HCT116 (cell line): ENCODE measurements around the gene IER3. TPM values are rescaled to one million over a fixed set of nuclear protein-coding genes. Genes with fewer than 3 reads are reported as not detected.

Experiments
- ATAC-seq: fragments of 200-7000 bp; cut with Tn5 transposase; 2 replicates; pipeline ENCODE4 v1.9.1; 2020; ENCODE audit warnings: mild to moderate bottlenecking, moderate library complexity
- BruUV-seq: library from RNA; stranded (reverse); fragments of 400-500 nt; replicated peaks from 2 replicates; lab custom pipeline; 2021; lab: Mats Ljungman, UMichigan
- CTCF ChIA-PET: fragments of 300-600 bp; sonication (Branson Sonifier 250); formaldehyde crosslinking; loops from one replicate; lab custom pipeline; 2021; ENCODE audit warnings: antibody characterized with exemption; lab: Charles Lee
- POLR2A ChIA-PET: fragments of 300-600, 350-600 bp; sonication (Branson Sonifier 250); formaldehyde crosslinking; loops from one replicate; lab custom pipeline; 2021; ENCODE audit warnings: antibody characterized with exemption; lab: Charles Lee
- RAD21 ChIA-PET, 2 experiments: fragments of 300-600 bp; sonication (Branson Sonifier 250); formaldehyde crosslinking; loops; one replicate each; lab custom pipeline; 2023; ENCODE audit warnings: low total read pairs in 2 of 2; ENCODE audit not compliant: uncharacterized antibody in 2 of 2, unreplicated experiment in 2 of 2, low non-redundant PET in 1 of 2; lab: Charles Lee
- DNase-seq: peaks from one replicate; pipeline ENCODE4 v3.0.0-alpha.2; 2010; ENCODE audit warnings: low read depth, low spot score
- H2AFZ ChIP-seq: fragments of 200-600 bp; shearing (Covaris generic), sonication (generic); 2 replicates; pipeline ENCODE4 v1.6.1; 2017; ENCODE audit warnings: low read depth, mixed run types, mixed read lengths, antibody characterized with exemption, low read length; ENCODE audit not compliant: poor library complexity, severe bottlenecking
- H3K27ac ChIP-seq: 2 replicates; pipeline ENCODE4 v1.5.1; 2012; ENCODE audit warnings: low read depth, low read length
- H3K27me3 ChIP-seq: fragments of 200-600 bp; sonication (generic); 2 replicates; pipeline ENCODE4 v1.6.1; 2016; ENCODE audit warnings: mixed run types, low read length, mixed read lengths; ENCODE audit not compliant: insufficient read depth
- H3K36me3 ChIP-seq, 2 experiments: fragments of 200-500 bp in 1 of 2; fragments of 200-600 bp in 1 of 2; sonication (Bioruptor generic) in 1 of 2; sonication (generic) in 1 of 2; 2 replicates each; pipeline versions ENCODE4 v1.5.1 to v1.6.1; 2014 to 2016; ENCODE audit warnings: low read length in 2 of 2, inconsistent platforms in 1 of 2, mixed read lengths in 1 of 2, mixed run types in 1 of 2; ENCODE audit not compliant: insufficient read depth in 2 of 2, control insufficient read depth in 1 of 2
- H3K4me1 ChIP-seq, 2 experiments: fragments of 200-600 bp in 1 of 2; sonication (generic) in 1 of 2; 2 replicates each; pipeline versions ENCODE4 v1.5.1 to v1.6.1; 2012 to 2017; ENCODE audit warnings: low read length in 2 of 2, inconsistent platforms in 1 of 2, mild to moderate bottlenecking in 1 of 2, mixed read lengths in 1 of 2, mixed run types in 1 of 2, moderate library complexity in 1 of 2; ENCODE audit not compliant: insufficient read depth in 2 of 2, control insufficient read depth in 1 of 2
- H3K4me2 ChIP-seq: fragments of 200-600 bp; sonication (generic); 2 replicates; pipeline ENCODE4 v1.6.1; 2017; ENCODE audit warnings: mixed run types, low read length, mixed read lengths
- H3K4me3 ChIP-seq, 2 experiments: fragments of 200-600 bp in 1 of 2; sonication (generic) in 1 of 2; replicated peaks in 1 of 2; 2 replicates each; pipeline ENCODE4 v1.5.1; 2011 to 2016; ENCODE audit warnings: low read length in 2 of 2, control low read depth in 1 of 2, low read depth in 1 of 2, mild to moderate bottlenecking in 1 of 2, mixed read lengths in 1 of 2, mixed run types in 1 of 2
- H3K79me2 ChIP-seq: fragments of 200-600 bp; sonication (generic); 2 replicates; pipeline ENCODE4 v1.6.1; 2017; ENCODE audit warnings: mild to moderate bottlenecking, mixed run types, low read length, moderate library complexity, mixed read lengths; ENCODE audit not compliant: insufficient read depth
- H3K9ac ChIP-seq: fragments of 200-600 bp; sonication (generic); 2 replicates; pipeline ENCODE4 v1.6.1; 2016; ENCODE audit warnings: low read length, mixed read lengths
- H3K9me2 ChIP-seq: fragments of 200-600 bp; sonication (generic), shearing (Covaris generic); 2 replicates; pipeline ENCODE4 v1.6.1; 2017; ENCODE audit warnings: mixed run types, mild to moderate bottlenecking, moderate library complexity; ENCODE audit not compliant: insufficient read depth
- H3K9me3 ChIP-seq, 2 experiments: fragments of 200-500 bp in 1 of 2; fragments of 200-600 bp in 1 of 2; sonication (Bioruptor generic) in 1 of 2; sonication (generic) in 1 of 2; 2 replicates each; pipeline ENCODE4 v1.6.1; 2014 to 2017; ENCODE audit warnings: low read length in 2 of 2, mixed read lengths in 2 of 2, inconsistent platforms in 1 of 2, low read depth in 1 of 2, mild to moderate bottlenecking in 1 of 2, mixed run types in 1 of 2, moderate library complexity in 1 of 2; ENCODE audit not compliant: control insufficient read depth in 1 of 2, insufficient read depth in 1 of 2
- H4K20me1 ChIP-seq: fragments of 200-600 bp; sonication (generic), shearing (Covaris generic); 2 replicates; pipeline ENCODE4 v1.6.1; 2017; ENCODE audit warnings: mixed run types, mild to moderate bottlenecking, moderate library complexity; ENCODE audit not compliant: insufficient read depth
- ATF3 ChIP-seq: IDR thresholded peaks from 2 replicates; pipeline ENCODE4 v1.6.1; 2012
- EGR1 ChIP-seq: IDR thresholded peaks from 2 replicates; pipeline ENCODE4 v1.6.1; 2012; ENCODE audit warnings: low read depth
- ELF1 ChIP-seq: IDR thresholded peaks from 2 replicates; pipeline ENCODE4 v1.6.1; 2012; ENCODE audit warnings: low read depth, borderline replicate concordance
- EZH2 ChIP-seq: fragments of 200-600 bp; sonication (generic); IDR thresholded peaks from 2 replicates; pipeline ENCODE4 v1.6.1; 2017; ENCODE audit warnings: antibody characterized with exemption, mixed run types
- EZH2phosphoT487 ChIP-seq: fragments of 200-600 bp; IDR thresholded peaks from 2 replicates; pipeline ENCODE4 v1.6.1; 2018; ENCODE audit warnings: antibody characterized with exemption, borderline replicate concordance
- JUND ChIP-seq: IDR thresholded peaks from 2 replicates; pipeline ENCODE4 v1.6.1; 2012
- POLR2A ChIP-seq: IDR thresholded peaks from 2 replicates; pipeline ENCODE4 v1.7.0; 2011; ENCODE audit warnings: borderline replicate concordance; ENCODE audit not compliant: insufficient read depth, insufficient read length; ENCODE audit errors: extremely low read depth
- POLR2AphosphoS5 ChIP-seq: IDR thresholded peaks from 2 replicates; pipeline ENCODE4 v1.6.1; 2011; ENCODE audit warnings: mild to moderate bottlenecking, low read depth, low read length, moderate library complexity
- RAD21 ChIP-seq: IDR thresholded peaks from 2 replicates; pipeline ENCODE4 v1.6.1; 2012; ENCODE audit warnings: low read depth, mild to moderate bottlenecking
- REST ChIP-seq: IDR thresholded peaks from 2 replicates; pipeline ENCODE4 v1.6.1; 2012; ENCODE audit warnings: low read depth
- SRF ChIP-seq: IDR thresholded peaks from 2 replicates; pipeline ENCODE4 v1.6.1; 2012; ENCODE audit warnings: low read depth
- TCF7L2 ChIP-seq: IDR thresholded peaks from 2 replicates; pipeline ENCODE4 v1.7.0; 2011; ENCODE audit warnings: borderline replicate concordance, inconsistent platforms; ENCODE audit not compliant: insufficient read depth, insufficient read length; ENCODE audit errors: extremely low read depth
- YY1 ChIP-seq: IDR thresholded peaks from 2 replicates; pipeline ENCODE4 v1.6.1; 2011; ENCODE audit warnings: low read length, low read depth, moderate library complexity, mild to moderate bottlenecking; ENCODE audit not compliant: insufficient replicate concordance; ENCODE audit errors: extremely low read depth
- ZBTB33 ChIP-seq: IDR thresholded peaks from 2 replicates; pipeline ENCODE4 v1.6.1; 2011; ENCODE audit warnings: mild to moderate bottlenecking, low read length, moderate library complexity; ENCODE audit not compliant: insufficient replicate concordance; ENCODE audit errors: extremely low read depth
- ZNF274 ChIP-seq: fragments of 200-500 bp; sonication (Bioruptor generic); IDR thresholded peaks from 2 replicates; pipeline ENCODE4 v1.6.1; 2014; ENCODE audit warnings: mild to moderate bottlenecking, low read depth, low read length, inconsistent platforms
- intact Hi-C: fragments of 100-400 bp; cut with micrococcal nuclease; formaldehyde crosslinking; loops from 2 replicates; pipeline ENCODE4 v1.10.0; 2022
- total RNA-seq: library from RNA; stranded (reverse); gene quantifications from one replicate; pipeline ENCODE4 v1.2.1, GENCODE V29; 2021; ENCODE audit not compliant: unreplicated experiment
- TF ChIP-seq, protein P1 (sequence below), 3 experiments: fragments of 200-600 bp in 1 of 3; sonication (generic) in 1 of 3; IDR thresholded peaks in 2 of 3; conservative IDR thresholded peaks in 1 of 3; 2 replicates each; pipeline ENCODE4 v1.5.1; 2012 to 2017; ENCODE audit warnings: low read depth in 2 of 3, low read length in 2 of 3, antibody characterized with exemption in 1 of 3, borderline replicate concordance in 1 of 3, control low read depth in 1 of 3, mild to moderate bottlenecking in 1 of 3, mixed read lengths in 1 of 3, mixed run types in 1 of 3, moderate library complexity in 1 of 3; ENCODE audit not compliant: insufficient read depth in 1 of 3

The IER3 gene
- total RNA-seq, 1 experiment from 2014 or later = 952 TPM

DNA sequence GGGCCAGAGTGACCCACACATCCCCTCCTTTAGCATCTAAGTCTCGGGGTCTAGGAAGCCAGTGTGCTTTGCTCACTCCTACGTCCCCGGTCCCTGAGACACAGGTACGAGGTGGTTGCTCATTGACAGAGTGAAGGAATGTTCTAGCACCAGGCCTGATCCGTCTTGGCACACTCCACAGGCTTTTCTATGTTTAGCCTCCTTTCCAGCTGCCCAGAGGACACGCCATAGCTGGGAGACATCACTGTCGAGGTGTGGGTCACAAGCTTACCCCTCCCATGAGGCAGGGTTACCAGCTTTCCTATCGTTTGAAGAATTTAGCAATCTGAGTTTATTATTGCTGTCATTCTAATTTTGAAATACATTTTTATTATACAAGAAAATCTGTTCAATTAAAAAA, 30.4 kb upstream of the IER3 start:
- intact Hi-C loops = no loop called here
- H3K27ac ChIP-seq = no peak overlapping the region
- TF ChIP-seq POLR2AphosphoS5 (no peak), REST (no peak), EZH2phosphoT487 (no peak), JUND (no peak), EGR1 (no peak), ZNF274 (no peak), YY1 (no peak), ZBTB33 (no peak), TCF7L2 (no peak), RAD21 (no peak), SRF (no peak), ATF3 (no peak), EZH2 (no peak), ELF1 (no peak), POLR2A (no peak)
- TF ChIP-seq, protein P1, sequence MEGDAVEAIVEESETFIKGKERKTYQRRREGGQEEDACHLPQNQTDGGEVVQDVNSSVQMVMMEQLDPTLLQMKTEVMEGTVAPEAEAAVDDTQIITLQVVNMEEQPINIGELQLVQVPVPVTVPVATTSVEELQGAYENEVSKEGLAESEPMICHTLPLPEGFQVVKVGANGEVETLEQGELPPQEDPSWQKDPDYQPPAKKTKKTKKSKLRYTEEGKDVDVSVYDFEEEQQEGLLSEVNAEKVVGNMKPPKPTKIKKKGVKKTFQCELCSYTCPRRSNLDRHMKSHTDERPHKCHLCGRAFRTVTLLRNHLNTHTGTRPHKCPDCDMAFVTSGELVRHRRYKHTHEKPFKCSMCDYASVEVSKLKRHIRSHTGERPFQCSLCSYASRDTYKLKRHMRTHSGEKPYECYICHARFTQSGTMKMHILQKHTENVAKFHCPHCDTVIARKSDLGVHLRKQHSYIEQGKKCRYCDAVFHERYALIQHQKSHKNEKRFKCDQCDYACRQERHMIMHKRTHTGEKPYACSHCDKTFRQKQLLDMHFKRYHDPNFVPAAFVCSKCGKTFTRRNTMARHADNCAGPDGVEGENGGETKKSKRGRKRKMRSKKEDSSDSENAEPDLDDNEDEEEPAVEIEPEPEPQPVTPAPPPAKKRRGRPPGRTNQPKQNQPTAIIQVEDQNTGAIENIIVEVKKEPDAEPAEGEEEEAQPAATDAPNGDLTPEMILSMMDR (IDR thresholded peaks at IDR 0.05 in 2 of 3, conservative IDR thresholded peaks at IDR 0.05 in 1 of 3; ENCODE audit: borderline replicate concordance in 1 of 3, insufficient read depth in 1 of 3, low read depth in 2 of 3, low read length in 2 of 3) = no peak
- no peak overlapping the region for H3K4me3 ChIP-seq
- RAD21 ChIA-PET = no interaction called here
- no peak for ATAC-seq
- no peak for DNase-seq
- H3K36me3 ChIP-seq = no peaks in the 10 kb centered on the region
- POLR2A ChIA-PET = interaction anchor here (0.8 to 12.4 kb wide), 4 partner anchors 8 to 39 kb away, joined by 3 to 171 read pairs (median 24); no protein-coding TSS in a partner anchor
- H2AFZ ChIP-seq = no peak overlapping the region
- H3K9ac ChIP-seq = no peak overlapping the region
- H3K27me3 ChIP-seq = no peaks in the 10 kb centered on the region
- CTCF ChIA-PET = no interaction called here
- peaks cover 65 to 78% of the 10 kb centered on the region in 2 experiments for H3K4me1 ChIP-seq
- H3K9me3 ChIP-seq = no peaks in the 10 kb centered on the region
- no peak overlapping the region for H3K4me2 ChIP-seq
- no peaks in the 10 kb centered on the region for H3K79me2 ChIP-seq
- H3K9me2 ChIP-seq = no peaks in the 10 kb centered on the region
- BruUV-seq = no TSS peak
- no peaks in the 10 kb centered on the region for H4K20me1 ChIP-seq
